GM13976 (cell line): ENCODE results near the gene TARS1.
"Not testable (repeated sequence)": the region's sequence is repeated elsewhere in the genome, so short reads cannot be mapped to it uniquely, and the experiment has no call there.

Experiments used
- DNase-seq: peaks from one replicate; pipeline ENCODE4 v3.0.0; 2012; ENCODE audit warnings: low spot score
- in situ Hi-C: fragments of 300-500 bp; cut with MboI; formaldehyde crosslinking; loops from one replicate; pipeline ENCODE4 v1.12.0; 2022; ENCODE audit warnings: low sequenced_read_pairs, mixed read lengths, inconsistent platforms; ENCODE audit not compliant: unreplicated experiment
- TF ChIP-seq, protein P1 (sequence below): IDR thresholded peaks from 2 replicates; pipeline ENCODE4 v1.5.1; 2012; ENCODE audit warnings: borderline replicate concordance, mild to moderate bottlenecking; ENCODE audit not compliant: insufficient read depth; ENCODE audit errors: extremely low read depth, missing control alignments, control extremely low read depth

Gene TARS1

DNA sequence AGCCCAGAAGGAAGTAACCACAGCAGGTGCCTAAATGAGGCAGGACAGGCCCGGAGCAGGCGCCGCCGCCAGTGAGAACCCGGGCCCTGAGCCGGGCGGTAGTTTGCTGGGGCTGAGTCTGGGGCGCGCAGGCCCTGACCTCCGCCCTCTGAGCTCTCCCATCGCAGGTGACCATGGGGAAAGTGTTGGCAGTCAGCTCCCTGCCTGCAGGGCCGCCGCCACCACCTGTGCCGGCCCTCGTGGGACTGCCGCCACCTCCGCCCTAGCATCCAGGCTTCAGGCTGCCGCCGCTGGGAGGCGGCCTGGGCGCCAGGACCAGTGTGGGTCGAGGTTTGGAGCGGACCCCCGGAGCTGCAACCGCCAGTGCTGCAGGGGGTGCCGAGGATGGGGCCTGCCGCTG is 61.1 kb downstream of the TARS1 start:
- DNase-seq = no peak
- TF ChIP-seq, protein P1, sequence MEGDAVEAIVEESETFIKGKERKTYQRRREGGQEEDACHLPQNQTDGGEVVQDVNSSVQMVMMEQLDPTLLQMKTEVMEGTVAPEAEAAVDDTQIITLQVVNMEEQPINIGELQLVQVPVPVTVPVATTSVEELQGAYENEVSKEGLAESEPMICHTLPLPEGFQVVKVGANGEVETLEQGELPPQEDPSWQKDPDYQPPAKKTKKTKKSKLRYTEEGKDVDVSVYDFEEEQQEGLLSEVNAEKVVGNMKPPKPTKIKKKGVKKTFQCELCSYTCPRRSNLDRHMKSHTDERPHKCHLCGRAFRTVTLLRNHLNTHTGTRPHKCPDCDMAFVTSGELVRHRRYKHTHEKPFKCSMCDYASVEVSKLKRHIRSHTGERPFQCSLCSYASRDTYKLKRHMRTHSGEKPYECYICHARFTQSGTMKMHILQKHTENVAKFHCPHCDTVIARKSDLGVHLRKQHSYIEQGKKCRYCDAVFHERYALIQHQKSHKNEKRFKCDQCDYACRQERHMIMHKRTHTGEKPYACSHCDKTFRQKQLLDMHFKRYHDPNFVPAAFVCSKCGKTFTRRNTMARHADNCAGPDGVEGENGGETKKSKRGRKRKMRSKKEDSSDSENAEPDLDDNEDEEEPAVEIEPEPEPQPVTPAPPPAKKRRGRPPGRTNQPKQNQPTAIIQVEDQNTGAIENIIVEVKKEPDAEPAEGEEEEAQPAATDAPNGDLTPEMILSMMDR = no peak
- in situ Hi-C loops = no loop called here

DNA sequence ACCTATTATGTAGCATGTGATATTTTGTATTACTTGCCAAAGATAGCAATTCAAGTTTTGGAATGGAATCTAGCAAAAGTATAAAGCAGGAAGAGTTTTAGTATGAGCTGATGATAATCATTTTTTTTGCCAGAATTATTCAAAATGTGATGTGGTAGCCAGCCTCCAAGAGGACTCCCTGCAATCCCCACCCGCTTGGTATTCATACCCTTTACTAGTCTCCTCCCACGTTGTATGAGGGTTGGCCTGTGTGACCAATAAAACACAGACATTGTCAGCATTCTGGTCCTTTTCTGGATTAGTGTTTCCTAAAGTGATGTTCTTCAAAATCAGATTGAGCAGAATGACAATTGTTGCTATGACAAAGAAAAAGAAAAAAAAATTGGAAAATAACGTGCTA is 63.8 kb downstream of the TARS1 start:
- no peak for DNase-seq
- TF ChIP-seq, protein P1 = no peak
- in situ Hi-C loops = no loop called here

DNA sequence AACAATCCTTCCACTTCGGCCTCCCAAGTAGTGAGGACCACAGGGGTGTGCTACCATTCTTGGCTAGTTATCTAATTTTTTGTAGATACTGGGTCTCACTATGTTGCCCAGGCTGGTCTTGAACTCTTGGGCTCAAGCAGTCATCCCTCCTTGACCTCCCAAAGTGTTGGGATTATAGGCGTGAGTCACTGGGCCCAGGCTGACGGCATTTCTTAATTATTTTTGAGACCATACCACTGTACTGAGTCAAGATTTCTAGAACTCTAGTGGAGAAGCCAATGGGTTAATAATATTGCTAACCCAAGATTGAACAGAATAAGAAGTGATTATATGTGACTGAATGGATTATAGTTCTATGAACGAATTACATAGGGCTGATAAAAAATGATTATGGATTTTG is 66.7 kb downstream of the TARS1 start:
- in situ Hi-C loops = no loop called here
- DNase-seq = no peak
- TF ChIP-seq, protein P1 = no peak

DNA sequence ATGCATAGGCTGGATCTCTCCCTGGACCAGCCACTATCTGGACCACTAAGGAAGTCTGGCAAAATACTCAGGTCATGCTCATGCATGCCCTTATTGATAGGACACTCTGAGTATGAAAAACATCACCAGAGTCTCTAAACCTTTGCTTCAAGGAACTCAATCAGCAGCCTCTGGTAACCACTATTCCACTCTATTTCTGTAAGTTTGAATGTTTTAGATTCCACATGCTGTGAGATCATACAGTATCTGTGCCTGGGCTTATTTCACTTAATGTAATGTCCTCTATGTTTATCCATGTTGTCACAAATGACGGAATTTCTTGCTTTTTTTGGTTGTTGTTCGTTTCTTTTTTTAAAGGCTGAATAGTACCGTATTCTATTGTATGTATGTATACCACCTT is 68.3 kb downstream of the TARS1 start:
- in situ Hi-C loops = no loop called here
- TF ChIP-seq, protein P1 = no peak
- DNase-seq = no peak

DNA sequence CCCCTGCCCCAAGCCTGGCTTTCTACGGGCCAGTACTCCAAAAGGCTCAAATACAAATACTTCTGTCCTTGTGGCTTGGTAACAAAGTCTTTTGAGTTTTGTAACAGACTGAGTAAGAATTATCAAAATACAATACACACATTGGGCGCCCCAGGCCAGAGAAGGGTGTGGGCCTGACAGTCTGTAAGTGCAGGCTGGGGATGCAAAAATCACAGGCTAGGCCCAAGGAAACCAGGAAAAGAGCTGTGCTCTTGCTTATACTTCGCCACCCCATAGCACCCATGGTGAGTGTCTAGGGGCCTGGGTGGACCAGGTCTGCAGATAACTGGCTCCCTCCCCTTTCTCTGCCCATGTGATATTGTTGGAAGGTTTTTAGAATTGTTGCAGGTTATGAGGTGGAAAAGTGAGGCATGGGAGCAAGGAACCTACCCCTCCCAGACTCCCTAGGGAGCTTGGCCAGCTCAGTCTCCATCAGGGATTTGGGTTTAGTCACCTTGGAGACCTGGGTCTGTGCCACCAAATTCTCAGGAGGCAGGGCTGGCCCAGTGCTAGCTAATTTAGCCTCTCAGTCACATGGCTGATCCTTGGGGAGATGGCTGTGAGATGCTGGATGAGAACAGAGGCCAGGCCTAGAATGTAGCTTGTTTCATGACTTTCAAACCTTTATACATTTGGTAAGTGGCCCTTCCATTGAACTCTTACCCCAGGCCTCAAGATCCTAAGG is 72.9 kb downstream of the TARS1 start:
- TF ChIP-seq, protein P1 = no peak
- no peak for DNase-seq
- in situ Hi-C loops = no loop called here

DNA sequence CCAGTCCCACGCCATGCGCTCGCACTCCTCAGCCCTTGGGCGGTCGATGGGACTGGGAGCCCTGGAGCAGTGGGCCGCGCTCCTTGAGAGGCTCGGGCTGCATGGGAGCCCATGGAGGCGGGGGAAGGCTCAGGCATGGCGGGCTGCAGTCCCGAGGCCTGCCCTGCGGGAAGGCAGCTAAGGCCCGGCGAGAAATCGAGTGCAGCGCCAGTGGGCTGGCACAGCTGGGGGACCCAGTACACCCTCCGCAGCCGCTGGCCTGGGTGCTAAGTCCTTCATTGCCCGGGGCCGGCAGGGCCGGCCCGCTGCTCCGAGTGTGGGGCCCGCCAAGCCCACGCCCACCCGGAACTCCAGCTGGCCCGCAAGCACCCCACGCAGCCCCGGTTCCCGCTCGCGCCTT is 74.6 kb downstream of the TARS1 start:
- in situ Hi-C loops = not testable (repeated sequence)

DNA sequence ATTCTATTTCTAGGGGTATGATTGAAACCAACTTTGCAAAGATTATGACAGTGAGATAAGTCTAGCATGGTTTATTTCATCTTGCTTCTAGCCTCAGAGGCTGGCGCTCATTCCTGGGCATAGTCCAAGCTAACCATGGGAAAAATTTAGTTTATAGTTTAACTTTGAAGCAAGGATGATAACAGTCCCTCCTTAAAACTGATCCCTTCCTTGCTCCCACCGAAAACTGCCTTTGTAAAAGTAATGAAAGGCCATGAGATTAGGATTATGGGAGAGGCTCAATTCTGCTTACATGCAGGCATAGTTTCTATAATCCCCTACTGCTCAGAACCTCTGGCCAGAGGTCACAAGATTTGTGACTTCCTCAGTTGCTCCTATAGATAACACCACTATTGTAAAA is 75.7 kb downstream of the TARS1 start:
- TF ChIP-seq, protein P1 = no peak
- in situ Hi-C loops = no loop called here
- no peak for DNase-seq

More for the DNA sequence above, 74.6 kb downstream of the TARS1 start:
- DNase-seq = not testable (repeated sequence)
